Ovary (tissue), 3 donors: ENCODE measurements around the gene NSMCE3.

Experiments used
- CTCF ChIP-seq, 3 donors: fragments of 450-650 bp in 2 of 3; fragments of 200-600 bp in 1 of 3; IDR thresholded peaks; one replicate each; pipeline versions ENCODE4 v1.5.1 to v1.8.0; 2016 to 2022; ENCODE audit warnings: antibody characterized with exemption in 3 of 3, mild to moderate bottlenecking in 1 of 3
- EP300 ChIP-seq: sonication (generic); formaldehyde crosslinking; IDR thresholded peaks from one replicate; pipeline ENCODE4 v1.6.1; 2017; ENCODE audit warnings: antibody characterized with exemption
- POLR2A ChIP-seq: fragments of 450-650 bp; IDR thresholded peaks from one replicate; pipeline ENCODE4 v1.6.1; 2017; ENCODE audit warnings: antibody characterized with exemption, mild to moderate bottlenecking, moderate library complexity
- donor health status: DM: no; HTN: no; CAD: no.

DNA sequence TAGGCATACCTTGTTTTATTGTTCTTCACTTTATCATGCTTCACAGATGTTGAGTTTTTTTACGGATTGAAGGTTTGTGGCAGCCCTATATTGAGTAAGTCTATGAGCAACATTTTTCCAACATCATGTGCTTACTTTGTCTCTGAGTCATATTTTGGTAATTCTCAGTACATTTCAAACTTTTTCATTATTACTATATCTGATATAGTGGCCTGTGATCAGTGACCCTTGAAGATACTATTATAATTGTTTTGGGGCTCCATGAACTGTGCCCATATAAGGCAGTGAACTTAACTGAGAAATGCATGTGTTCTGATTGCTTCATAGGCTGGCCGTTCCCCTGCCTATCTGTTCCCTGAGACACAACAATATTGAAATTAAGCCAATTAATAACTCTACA is 42.8 kb upstream of the NSMCE3 start:
- TF ChIP-seq CTCF (IDR thresholded peaks at IDR 0.05) (no peak), EP300 (no peak), POLR2A (no peak)
